GM21528 (cell line): ENCODE results near the gene RAB25.
"Not testable (repeated sequence)": the region's sequence is repeated elsewhere in the genome, so short reads cannot be mapped to it uniquely, and the experiment has no call there.

Source experiments
- ATAC-seq: cut with Tn5 transposase; IDR thresholded peaks from one replicate; pipeline ENCODE4 v1.9.1; 2021; ENCODE audit warnings: mild to moderate bottlenecking, moderate library complexity; ENCODE audit not compliant: unreplicated experiment, low FRiP score

The RAB25 gene

GRCh38 chr1:156114919-156115513, 54.1 kb downstream of the RAB25 start:
- no peak for ATAC-seq

- no peak for ATAC-seq
Measured at GRCh38 chr1:156115514-156116374, 54.8 kb downstream of the RAB25 start.

- not testable (repeated sequence) for ATAC-seq
Measured at GRCh38 chr1:156116731-156117130, 55.8 kb downstream of the RAB25 start.

- ATAC-seq: no peak
Measured at GRCh38 chr1:156117414-156118176, 56.6 kb downstream of the RAB25 start.

- no peak for ATAC-seq
Measured at GRCh38 chr1:156118177-156118868, 57.4 kb downstream of the RAB25 start.

- ATAC-seq: no peak
Measured at GRCh38 chr1:156119503-156120209, 58.7 kb downstream of the RAB25 start.
